NCI-H1694 treated with DMSO at 0.1 percent for 48 hours (cell line): ENCODE results near the gene TXNIP.
"Not testable (repeated sequence)": the region's sequence is repeated elsewhere in the genome, so short reads cannot be mapped to it uniquely, and the experiment has no call there.

ENCODE experiments used
- DNase-seq: peaks from one replicate; lab custom pipeline; 2025; lab: John Stamatoyannopoulos, UW

The TXNIP gene, protein sequence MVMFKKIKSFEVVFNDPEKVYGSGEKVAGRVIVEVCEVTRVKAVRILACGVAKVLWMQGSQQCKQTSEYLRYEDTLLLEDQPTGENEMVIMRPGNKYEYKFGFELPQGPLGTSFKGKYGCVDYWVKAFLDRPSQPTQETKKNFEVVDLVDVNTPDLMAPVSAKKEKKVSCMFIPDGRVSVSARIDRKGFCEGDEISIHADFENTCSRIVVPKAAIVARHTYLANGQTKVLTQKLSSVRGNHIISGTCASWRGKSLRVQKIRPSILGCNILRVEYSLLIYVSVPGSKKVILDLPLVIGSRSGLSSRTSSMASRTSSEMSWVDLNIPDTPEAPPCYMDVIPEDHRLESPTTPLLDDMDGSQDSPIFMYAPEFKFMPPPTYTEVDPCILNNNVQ

DNA sequence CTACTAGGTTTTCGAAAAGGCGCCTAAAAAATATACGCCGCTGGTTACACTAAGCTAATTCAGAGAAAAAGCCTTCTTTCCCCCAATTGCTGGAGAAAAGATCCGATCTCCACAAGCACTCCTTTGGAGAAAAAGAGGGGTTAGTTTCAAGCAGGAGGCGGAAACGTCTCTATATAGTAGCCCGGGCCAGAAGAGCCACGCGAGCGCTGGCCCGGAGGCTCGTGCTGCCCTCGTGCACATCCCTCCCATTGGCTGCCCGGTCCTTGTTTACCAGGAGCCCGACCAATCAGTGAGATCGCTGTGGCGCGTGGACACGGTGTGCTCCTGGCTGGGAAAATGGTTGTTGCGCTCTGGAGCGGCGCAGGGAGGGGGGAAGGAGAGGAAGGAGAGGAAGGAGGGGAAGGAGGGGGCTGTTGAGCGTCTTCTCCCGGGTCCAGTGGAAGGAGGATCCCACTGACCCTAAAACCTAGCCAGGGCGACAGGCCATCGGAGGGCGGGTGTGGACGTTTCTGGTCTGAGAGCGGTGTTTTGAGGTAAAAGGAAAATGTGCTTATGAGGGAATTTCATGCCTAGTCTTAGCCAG lies at the start of gene TXNIP:
TXNIP (minus strand) TSS at position 147 of the 583 bp plus-strand sequence. CDS start 313 bp downstream, outside the sequence.
- DNase-seq: peak; percentile 97

DNA sequence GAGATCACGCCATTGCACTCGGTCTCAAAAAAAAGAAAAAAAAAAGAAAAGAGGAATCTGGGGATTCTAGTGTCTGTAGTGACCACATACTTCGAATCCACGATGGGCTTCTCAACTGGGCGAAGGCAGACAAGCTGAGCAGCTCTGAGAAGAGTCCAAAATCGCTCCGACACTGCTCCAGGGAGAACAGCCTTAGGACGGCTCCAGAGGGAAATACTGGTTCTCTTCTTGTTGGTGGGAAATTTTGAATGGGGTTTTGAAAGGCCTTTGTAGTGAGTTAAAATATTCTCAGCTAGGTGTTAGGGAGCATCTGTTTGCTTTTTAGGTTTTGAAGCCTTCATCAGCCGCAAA lies 43.4 kb upstream of the TXNIP start:
- no peak for DNase-seq

DNA sequence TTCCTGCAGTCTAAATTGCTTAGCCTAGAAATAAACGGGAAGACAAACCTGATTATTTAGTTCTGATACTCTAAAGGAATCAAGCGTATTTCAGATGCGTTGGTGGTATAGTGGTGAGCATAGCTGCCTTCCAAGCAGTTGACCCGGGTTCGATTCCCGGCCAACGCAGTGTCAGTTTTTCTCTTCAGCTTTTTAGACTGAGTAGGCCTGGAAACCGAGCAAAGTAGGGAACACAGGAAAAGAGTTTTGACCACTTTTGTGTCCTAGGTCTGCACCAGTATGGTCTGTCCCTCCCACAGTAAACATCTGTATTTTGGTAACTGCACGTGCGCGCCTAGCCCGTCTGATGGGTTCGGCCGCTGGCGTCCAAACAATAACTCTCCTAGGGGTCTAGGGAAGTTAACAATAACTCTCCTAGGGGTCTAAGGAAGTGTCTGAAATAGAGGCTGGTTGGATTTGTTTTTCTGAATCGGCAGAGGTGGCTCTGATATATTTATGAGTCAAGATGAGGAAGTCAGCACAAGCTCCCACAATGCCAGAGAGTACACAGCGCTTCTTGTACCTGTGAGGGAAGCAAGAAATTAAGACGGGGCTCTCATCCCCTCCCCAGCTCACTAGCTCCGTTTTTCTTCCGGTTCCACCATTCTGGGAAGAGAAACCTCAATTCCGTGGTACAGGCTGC lies 40.7 kb upstream of the TXNIP start:
- DNase-seq: peak; percentile 93

DNA sequence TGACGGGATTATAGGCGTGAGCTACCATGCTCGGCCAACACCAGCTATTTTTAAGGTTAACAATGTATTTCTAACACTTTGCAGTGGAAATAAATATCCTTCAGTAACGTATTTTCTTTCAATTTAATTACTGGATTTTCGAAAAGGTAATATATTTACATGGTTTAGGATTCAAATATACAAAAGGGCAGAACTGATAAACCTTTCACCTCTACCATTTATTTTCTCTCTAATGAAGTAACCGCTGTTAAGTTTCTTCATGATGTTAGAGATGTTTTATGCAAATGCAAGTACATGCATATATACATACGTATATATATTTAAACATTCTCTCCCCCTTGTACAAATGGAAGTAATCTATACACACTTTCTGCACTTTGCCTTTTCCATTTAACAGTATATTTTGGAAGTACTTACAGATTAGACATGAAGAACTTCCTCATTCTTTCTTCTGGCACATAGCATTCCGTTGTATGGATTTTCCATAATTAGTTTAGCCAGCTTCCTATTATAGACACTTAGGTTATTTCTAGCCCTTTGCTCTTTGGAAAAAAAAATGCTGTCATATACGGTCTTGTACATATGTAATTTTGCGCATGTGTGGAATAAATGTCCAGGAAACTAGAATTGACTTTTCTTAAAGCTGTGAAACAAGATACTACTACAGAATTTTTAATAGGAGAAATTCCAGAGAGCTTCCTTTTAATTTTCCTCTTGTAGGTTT lies 40.0 kb upstream of the TXNIP start:
- DNase-seq: peak; percentile 93

DNA sequence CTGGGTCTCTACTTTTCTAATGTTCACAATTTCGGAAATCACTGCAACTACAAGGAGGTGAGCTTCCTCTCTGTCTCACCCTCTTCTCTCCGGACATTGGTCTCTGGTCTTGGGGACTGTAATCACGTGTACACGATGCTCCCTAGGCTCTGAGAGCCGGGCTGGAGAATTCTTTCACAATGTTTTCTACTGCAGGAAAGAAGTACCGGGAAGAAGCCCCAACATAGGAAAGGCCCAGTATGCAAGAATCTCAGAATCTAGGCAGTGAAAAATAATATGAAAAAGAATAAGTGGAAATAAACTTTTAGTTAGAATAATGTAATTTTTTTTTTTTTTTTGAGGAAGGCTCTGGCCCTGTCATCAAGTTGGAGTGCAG lies 38.7 kb upstream of the TXNIP start:
- no peak for DNase-seq

DNA sequence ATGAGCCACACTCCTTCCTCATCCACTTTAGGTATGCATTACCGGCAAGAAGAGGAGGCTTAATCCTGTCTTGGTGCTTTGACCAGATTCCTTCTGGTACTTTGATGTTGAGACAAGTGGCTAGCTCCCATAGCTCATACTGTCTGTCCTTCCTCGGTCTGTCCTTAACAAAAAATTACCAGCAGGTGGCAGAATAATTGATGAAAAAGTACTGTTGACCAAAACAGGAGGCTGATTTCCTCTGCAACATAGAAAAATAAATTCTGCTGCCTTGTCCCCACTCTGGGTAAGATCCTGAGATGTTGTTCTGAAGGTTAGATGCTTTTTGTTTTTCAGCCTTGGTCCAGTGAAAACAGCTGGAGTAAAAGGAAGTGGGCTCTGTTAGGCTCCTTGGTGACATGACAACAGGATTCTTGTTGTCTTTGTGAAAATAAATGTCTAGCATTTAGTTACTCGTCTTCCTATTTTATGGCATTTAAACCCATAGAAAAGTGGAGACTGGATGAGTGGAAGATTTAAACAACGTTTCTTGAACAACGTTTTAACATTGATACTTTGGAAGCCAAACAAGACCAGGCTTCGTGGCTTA lies 36.3 kb upstream of the TXNIP start:
- DNase-seq: peak; percentile 44

DNA sequence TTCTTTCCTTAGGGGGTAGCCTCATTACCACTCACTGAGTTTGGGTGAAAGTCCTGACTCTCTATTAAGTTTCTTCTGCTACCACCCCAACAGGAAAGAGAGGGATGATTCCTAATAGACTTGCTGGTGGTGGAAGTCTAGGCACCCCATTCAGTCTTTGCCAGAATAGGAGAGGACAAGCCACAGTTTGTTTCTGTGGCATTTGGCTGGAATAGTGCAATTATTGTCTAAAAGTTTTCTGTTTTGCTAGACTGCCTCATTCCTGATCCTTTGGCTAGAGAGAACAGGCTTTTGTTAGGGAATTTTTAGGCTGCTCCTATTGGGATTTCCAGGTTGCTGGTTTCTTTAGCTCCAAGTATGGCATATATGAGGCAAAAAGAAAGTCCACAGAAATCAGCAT lies 35.1 kb upstream of the TXNIP start:
- no peak for DNase-seq

DNA sequence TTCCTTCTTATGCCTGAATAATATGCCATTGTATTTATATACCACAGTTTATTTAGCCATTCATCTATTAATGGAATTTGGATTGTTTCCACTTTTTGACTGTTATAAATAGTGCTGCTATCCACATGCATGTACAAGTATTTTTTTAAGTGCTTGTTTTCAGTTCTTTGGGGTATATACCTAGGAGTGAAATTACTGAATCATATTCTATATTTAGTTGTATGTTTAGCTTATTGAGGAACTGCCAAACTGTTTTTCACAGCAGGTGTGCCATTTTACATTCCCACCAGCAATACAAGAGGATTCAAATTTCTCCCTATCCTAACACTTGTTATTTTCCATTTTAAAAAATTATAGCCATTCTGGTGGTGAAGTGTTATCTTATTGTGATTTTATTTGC lies 32.7 kb upstream of the TXNIP start:
- DNase-seq: no peak

DNA sequence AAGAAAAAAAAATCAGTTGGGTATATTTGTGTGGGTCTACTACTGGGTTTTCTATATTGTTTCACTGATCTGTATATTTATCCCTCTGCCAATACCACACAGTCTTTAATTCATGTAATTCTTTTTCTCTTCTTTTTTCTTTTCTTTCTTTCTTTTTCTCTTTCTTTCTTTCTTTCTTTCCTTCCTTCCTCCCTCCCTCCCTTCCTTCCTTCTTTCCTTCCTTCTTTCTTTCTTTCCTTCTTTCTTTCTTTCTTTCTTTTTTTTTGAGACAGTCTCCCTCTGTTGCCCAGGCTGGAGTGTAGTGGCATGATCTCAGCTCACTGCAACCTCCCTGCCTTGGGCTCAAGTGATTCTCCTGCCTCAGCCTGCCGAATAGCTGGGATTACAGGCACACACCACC lies 30.3 kb upstream of the TXNIP start:
- not testable (repeated sequence) for DNase-seq

DNA sequence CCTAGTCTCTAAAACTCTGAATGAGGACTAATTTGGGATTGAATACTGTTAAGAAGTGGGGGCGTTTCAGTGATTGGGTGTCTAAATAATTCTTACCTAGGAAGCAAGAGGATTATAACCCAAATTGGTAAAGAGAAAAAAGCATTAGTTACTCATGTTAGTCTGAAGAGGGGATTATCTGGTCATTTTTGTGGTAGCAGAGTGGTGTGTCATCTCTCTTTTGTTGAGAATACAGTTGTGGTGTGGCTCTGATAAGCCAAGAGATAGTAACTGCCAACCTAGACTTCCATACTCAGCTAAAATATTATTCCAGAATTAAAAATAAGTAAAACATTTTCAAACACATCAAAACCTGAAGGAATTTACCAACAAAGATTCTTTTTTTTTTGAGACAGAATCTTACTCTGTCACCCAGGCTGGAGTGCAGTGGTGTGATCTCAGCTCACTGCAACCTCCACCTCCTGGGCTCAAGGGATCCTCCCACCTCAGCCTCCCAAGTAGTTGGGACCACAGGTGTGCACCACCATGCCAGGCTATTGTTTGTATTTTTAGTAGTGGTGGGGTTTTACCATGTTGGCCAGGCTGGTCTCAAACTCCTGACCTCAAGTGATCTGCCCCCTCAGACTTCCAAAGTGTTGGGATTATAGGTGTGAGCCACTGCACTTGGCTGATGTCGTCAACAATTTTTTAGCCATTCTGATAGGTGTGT lies 29.6 kb upstream of the TXNIP start:
- DNase-seq: not testable (repeated sequence)

DNA sequence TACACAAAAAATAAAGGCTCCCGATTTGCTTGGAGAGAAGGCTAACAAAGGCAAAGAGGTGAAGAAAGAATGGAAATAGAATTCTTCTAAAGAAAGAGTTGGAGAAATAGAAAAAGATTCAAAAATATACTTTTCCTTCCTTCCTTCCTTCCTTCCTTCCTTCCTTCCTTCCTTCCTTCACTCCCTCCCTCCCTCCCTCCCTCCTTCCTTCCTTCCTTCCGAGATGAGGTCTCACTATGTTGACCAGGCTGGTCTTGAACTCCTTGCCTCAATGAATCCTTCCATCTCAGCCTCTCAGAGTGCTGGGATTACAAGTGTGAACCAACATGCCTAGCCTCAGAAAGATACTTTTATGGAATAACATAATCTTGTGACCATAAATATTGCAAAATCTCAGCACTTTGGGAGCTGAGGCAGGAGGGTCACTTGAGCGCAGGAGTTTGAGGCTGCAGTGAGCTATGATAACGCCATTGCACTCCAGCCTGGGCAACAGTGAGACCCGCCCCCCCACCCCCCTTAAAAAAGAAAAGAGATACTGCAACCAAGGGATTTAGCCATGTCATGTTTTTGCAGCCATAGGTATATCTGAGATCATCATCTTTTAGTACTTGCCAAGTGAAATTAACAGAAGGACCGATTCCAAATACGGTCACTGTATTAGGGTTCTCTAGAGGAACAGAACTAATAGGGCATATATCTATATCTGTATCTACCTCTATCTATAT lies 26.2 kb upstream of the TXNIP start:
- no peak for DNase-seq

DNA sequence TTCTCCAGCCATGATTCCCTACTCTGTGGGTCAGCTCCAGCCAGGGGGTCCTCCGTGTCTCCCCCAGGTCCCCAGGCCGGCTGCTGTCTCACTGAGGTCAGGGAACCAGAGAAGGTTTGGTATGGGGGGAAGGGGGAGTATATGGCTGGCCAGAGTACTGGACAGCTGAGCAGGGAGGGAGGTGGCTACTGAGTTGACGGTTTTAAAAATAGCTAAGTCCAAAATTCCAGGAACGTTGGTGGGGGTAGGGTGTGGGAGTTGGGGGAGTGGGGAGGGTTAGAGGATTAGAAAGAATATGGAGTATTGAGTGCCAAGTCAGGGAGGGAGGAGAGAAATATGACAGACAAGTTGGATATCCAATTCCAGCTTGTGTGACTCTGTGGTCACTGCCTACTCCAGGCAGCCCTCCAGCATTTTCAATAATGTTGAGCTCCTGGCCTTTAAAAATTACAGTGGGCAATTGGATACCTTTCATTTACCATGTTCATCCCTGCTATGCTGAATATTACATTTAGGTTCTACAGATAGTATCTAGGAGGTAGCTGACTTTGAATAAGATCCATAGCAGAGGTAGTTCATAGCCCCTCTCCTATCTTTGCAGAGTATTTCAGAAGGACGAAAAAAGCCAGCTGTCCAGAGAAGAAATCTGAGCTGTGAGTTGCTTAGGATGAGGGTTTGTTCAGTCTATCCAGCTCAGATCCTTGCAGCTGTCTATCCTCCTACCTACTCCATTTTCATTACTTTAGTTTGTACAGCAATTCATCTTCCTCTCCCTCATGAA lies 25.4 kb upstream of the TXNIP start, which contains the start of gene HJV:
HJV (minus strand) TSS at position 114 of the 781 bp plus-strand sequence. CDS start 1,504 bp downstream, outside the sequence.
- no peak for DNase-seq

DNA sequence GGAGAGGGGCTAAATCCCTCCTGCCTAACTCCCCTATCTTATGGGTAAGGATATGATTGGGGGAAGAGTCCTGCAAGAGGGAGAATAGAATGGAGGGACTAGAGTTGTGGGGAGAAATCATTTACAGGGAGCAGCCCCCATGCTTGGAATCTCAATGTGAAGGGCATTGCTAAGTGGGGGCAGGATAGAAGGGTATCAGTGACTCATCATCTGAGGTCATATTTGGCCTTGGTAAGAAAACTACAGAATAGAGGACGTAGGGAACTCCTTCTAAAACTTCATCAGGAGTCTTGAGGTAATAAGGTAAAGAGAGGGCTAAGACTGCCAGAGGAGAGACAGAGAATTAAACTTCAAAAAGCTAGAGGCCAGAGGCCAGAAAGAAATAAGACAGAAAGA lies 24.7 kb upstream of the TXNIP start:
- no peak for DNase-seq

DNA sequence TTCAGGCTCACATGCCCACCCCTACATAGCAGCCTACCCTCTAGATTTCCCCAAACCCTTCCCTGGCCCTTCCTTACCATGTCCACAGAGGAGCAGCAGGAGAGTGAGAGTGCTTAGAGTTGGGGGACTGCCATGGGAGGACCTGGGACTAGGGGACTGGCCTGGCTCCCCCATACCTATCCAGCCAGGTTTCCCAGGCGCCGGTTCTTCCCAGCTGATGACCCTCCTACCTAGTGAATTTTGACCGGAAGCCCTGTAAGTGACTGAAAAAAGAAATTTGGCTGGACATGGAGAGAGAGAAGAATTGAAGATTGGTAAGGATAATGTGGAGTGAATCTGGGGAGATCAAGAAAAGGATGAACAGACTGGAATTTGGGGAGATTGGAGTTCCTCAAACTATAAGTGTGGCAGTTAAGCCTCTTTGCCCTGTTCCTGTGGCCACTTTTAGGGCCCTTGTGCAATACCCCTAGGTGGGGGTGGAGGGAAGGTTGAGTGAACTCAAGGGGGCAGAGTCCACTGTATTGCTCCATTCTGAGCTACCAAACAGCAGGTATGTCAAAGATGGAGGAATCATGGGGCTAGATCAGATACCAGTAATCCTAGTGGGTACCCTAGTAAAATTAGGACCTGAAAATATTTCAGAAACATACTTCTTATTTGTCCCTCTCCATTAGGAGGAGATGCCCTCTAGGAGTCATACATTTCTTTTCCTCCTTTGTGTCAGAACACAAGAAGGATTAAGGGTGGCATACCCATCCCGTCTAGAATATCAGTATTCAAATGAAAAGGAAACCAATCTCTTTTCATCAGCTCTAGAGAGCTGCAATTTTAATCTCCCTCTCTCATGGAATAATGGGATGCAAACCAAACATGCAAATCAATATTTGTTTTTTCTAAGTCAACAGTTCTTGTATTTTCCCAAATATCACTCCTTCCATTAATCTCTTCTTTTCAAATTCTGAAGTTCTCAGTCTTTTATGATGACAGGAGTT lies 24.0 kb upstream of the TXNIP start:
- DNase-seq: no peak

DNA sequence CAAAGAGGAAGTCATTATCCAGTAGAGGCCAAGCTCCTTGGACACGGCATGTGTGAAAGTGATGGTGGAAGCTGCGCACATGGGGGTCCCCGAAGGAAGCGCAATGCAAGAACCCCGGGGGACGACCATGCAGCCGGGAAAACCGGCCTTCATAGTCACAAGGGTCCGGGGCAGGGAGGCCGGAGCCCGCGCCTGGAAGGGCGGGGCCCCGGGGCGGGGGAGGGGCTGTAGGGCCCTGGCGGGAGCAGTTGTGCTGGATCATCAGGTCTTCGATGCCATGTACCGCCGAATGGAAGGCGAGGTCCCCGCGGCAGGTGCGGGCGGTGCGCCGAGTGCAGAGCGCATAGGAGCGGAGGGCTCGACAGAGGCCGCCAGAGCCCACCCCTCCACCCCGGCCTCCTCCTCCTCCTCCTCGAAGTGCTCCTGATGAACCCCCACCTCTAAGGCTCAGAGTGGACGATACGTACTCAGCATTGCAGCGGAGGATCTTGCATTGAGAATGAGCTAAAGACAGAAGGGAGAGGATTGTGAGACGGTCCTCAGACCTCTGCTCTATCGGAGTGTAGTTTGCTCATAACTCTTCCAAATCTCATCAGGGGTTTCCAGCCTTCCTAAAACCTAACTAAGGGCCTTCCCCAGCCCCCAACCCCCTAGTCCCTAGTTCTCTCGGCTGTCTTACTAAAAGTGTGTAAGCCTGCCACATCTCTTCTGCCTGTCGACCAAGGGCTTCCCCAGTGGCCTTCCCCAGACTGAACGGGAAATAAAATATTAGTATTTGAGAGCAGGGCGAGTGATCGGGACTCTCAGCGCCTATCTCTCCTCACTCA lies 23.1 kb upstream of the TXNIP start:
- DNase-seq: no peak

DNA sequence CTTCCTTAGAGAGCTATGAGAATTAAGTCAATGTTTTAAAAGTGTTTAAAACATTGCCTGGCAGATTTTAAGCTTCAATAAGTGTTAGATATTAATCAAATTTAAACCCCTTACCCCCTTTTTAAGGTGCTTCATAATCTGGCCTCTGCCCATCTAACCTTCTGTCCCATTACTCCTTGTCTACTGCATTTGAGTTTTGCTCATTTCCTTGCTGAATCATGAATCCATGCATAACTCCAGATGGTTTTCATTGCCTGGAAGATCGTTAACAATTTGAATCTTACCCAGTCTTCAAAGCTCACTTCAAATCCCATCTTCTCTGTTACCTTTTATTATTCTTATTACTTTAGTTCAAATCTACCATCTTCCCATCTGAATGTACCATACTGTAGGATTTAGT lies 20.5 kb upstream of the TXNIP start:
- DNase-seq: no peak

DNA sequence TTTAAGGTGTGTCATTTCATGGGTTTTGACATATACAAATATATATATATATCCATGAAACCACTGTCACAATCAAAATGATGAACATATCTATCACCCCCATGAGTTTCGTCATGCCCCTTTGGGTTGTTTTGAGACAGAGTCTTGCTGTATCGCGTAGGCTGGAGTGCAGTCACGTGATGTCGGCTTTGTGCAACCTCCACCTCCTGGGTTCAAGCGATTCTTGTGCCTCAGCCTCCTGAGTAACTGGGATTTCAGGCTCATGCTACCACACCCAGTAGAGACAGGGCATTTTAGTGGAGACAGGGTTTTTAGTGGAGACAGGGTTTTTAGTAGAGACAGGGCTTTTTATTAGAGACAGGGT lies 17.2 kb upstream of the TXNIP start:
- no peak for DNase-seq
